Measurements from ENCODE around the gene SRM.
"Not testable (repeated sequence)": the region's sequence is repeated elsewhere in the genome, so short reads cannot be mapped to it uniquely, and the experiment has no call there.

The SRM gene

DNA sequence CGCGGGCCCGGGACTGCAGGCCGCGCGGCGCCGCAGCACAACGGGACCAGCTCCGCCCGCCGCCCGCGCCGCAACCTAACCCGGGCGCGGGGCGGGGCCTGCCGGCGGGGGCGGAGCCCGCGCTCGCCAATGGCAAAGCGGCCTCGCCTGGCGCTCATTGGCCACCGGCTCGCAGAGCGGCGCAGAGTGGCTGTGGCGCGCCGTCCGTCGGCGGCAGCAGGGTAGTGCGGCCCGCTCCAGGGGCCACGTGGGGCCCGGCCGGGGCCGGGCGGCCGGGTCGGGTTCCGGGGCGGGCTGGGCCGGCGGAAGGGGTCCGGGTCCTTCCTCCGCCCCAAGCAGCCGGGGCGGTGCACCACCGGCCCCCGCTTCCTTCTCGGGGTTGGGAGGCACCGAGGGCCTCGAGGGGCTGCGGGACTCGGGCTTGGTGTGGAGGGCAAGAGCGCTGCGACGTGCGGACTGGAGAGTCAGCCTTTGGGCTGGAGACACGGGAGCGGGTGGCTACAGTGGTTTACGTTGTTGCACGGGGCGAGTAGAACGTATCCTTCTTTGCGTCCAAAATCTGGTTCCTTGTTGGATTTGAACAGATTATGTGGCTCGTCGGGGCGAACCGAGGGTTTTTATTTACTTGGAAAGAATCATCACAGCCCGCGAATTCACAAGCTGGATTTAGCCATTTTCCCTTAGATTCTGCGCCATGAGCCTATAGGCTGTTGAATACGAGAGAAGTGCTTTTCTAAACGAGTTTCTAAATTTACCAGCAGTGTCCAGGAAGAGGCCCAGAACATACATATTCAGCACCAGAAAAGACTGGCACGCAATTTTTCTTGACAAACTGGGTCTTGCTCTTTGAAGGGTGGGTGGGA lies at the start of gene SRM:
Gene SRM, minus strand, starts transcription at position 51 of the 863 bp plus-strand sequence. CDS start 75 bp downstream, outside the sequence.
- DNase-seq (ENCODE audit: low read depth in 2 of 3, low spot score in 2 of 3): peak; percentile 52 to 91 (median 75)

DNA sequence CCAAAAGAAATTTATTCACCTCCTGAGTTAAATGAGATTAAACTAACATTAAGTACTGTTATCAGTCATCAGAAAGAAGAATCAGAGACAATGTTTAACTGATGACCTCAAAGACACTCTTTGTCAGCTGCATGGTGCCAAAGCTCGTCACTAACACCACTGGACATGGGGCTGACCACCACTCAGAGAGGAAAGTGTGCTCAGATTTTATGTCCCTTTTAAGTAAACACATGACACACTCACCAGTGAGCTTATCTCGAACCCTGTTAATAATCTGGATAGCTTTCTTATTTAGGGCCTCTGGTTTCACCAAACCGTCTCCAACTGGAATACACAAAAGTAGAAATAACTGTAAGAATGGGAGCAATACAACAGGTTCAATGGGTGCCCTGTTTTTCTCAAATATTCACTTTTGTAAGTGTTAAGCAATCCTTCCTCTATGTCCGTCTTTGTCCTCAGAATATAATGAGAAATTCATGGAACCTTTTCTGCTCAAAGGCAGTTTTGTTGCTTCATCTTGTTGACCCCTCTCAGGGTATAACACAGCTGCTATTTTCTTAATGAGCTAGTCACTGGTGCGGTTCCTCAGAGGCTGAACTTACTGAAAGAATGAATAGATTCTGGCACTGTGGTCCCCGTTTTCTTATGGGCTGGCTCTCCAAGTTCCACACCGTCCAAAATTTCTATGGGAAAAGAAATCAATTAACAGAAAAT lies 49.4 kb upstream of the SRM start:
- no peak for DNase-seq (ENCODE audit: low read depth in 2 of 3, low spot score in 2 of 3)

DNA sequence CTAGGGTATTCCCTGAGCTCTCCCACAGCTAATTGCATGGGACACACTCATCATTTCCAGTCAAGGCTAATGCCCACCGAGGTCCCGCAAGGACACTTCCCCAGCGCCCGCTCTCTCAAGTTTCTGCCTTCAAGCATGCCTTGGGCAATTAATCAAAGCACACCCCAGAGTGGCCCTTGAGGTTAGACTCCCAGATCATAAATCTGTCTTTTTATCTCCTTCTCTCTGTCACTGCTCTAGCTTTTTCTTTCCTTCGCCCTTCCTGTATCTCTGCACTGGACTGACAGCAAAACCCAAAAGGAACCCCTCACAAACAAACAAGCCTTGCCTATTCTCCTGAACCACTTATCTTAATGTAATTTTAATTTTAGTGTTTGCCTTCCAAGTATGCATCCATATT lies 47.8 kb upstream of the SRM start:
- DNase-seq (ENCODE audit: low read depth in 2 of 3, low spot score in 2 of 3): no peak

DNA sequence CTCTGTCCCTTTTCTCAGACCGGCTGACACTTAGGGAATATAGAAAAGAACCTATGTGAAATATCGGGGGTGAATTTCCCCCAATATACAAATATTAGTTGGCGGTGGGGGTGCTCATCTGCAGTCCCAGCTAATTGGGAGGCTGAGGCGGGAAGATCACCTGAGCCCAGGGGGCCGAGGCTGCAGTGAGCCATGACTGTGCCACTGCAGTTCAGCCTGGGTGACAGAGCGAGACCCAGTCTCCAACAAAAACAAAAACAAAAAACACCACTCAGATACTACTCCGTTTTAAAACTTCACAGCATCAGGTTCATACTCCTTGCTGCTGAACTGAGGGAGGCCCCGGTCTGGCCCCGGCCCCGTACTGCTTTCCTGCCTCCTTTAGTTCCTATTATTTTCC lies 45.8 kb upstream of the SRM start:
- DNase-seq (ENCODE audit: low read depth in 2 of 3, low spot score in 2 of 3): no peak

DNA sequence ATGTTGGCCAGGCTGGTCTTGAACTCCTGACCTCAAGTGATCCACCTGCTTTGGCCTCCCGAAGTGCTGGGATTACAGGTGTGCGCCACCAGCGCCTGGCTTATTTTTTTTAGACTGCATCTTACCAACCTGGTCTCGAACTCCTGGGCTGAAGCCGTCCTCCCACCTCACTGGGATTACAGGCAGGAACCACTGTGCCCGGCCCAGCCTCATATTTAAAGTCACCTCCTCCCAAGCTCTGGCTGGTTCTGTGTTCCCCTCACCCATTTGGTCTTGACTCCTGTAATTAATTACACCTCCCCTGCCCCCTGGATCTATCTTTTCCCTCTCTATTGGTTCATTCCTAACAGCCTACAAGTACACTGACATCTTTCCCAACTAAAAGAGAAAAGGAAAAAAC lies 41.5 kb upstream of the SRM start:
- no peak for DNase-seq (ENCODE audit: low read depth in 2 of 3, low spot score in 2 of 3)

DNA sequence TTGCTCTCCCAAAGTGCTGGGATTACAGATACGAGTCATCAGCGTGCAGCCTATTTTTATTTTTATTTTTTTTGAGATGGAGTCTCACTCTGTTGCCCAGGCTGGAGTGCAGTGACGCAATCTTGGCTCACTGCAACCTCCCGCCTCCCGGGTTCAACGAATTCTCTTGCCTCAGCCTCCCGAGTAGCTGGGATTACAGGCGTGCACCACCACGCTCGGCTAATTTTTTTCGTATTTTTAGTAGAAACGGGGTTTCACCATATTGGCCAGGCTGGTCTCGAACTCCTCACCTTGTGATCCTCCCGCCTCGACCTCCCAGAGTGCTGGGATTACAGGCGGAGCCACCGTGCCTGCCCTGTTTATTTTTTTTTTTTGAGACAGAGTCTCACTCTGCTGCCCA lies 41.0 kb upstream of the SRM start:
- DNase-seq (ENCODE audit: low read depth in 2 of 3, low spot score in 2 of 3): not testable (repeated sequence)

DNA sequence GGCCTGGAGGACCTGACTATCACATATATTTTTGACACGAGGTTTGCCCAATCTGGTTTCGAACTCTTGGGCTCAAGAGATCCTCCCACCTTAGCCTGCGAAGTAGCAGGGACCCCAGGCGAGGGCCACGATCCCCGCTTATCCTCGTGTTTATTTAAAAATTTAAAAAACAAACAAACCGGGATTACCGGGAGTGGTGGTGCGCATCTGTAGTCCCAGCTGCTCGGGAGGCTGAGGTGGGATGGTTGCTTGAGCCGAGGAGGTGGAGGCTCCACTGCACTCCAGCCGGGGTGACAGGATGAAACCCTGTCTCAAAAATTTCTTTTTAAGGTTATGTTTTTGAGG lies 40.3 kb upstream of the SRM start:
- no peak for DNase-seq (ENCODE audit: low read depth in 2 of 3, low spot score in 2 of 3)

DNA sequence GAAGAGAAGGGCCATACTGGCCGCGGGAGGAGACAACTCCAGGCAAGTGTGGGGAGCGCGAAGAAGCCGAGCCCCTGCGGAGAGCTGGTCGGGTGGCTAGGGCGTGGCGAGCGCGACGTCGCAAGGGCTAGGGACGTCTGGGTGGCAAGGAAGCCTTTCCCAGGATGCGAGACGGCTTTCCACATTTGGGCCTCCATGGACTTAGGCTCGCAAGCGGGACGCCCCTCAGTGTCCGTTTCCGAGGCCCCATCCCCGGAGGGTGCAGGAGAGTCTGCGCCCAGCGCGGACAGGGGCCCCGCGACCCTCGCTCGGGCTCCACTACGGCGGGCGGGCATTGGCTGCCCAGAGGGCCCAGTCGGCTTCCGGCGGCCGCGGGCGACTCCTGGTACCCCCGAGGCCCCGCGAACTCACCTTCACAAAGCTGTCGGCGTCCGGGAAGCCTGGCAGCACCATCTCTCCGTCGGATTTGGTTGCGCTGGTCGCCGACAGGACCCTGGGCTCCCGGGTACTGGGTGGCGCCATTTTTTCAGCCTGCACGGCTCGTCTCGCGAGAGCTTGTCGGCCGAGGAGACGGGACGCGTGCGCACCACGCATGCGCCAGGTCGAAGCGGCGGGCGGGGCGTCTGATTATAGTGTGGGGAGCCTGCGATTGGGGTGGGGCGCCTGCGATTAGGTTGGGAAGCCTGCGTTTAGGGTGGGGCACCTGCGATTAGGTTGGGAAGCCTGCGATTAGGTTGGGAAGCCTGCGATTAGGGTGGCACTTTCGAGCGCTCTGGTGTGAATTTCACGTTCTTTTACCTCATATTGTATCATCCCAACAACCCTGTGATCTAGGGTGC lies 39.7 kb upstream of the SRM start, which contains the start of gene EXOSC10:
Gene EXOSC10, minus strand, starts transcription at position 560 of the 839 bp plus-strand sequence. Its CDS starts 38 bp downstream, at position 522.
- DNase-seq (ENCODE audit: low read depth in 2 of 3, low spot score in 2 of 3): peak; percentile 91 to 96 (median 91)

DNA sequence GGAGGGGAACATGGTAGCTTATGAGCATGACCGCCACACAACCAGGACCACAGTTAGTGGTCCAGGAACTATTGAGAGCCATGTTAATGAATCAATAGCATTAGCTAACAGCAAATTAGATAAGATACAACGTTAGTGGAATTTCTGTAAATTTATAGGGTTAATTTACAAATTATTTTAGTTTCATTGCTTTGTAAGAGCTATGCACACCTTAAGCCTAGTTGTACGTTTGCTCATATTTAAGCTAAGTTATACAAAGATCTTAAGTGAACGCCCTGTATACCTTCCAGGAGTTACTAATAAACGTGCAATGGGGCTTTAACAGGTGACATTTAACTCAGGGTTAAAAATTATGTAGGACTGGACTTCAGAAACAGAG lies 39.1 kb upstream of the SRM start:
- DNase-seq (ENCODE audit: low read depth in 2 of 3, low spot score in 2 of 3): no peak

DNA sequence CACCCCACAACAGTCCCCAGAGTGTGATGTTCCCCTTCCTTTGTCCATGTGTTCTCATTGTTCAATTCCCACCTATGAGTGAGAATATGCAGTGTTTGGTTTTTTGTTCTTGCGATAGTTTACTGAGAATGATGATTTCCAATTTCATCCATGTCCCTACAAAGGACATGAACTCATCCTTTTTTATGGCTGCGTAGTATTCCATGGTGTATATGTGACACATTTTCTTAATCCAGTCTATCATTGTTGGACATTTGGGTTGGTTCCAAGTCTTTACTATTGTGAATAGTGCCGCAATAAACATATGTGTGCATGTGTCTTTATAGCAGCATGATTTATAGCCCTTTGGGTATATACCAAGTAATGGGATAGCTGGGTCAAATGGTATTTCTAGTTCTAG lies 24.0 kb upstream of the SRM start:
- not testable (repeated sequence) for DNase-seq (ENCODE audit: low read depth in 2 of 3, low spot score in 2 of 3)

DNA sequence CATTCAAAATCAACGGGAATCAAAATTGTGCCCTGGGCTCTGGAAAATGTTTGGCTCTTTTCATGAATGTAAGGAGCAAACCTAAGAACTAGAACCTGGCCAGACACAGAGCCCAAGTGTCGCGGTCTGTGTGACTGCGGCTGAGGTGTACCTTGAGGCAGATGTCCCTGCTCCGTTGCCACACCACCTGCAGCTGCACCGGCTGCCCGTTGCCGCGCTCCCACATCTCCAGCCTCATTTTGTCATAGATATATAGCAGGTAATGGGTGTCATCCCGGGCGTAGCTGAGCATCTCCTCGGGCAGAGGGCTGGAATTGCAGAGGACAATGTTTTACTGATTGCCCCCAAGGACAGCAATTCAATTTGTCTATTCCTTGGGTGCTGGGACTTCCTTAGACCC lies 21.1 kb upstream of the SRM start:
- no peak for DNase-seq (ENCODE audit: low read depth in 2 of 3, low spot score in 2 of 3)

DNA sequence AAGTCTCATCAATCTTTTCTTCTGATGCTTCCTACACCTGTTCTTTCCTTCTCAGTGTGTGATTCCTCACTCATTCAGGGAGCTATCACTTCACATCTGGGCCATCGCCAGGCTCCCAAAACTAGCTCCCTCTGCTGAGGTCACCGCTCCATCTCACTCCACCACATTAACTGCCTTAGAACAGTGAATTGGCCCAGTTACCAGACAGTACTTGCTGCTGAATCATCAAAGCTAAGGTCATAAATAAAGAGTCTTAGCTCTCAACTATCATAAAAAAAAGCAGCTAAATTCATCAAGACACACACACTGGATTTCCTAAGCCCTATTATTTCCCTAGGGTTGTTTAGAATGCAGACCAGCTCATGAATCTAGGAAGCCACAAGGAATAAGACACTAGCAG lies 18.8 kb upstream of the SRM start:
- DNase-seq (ENCODE audit: low read depth in 2 of 3, low spot score in 2 of 3): no peak

DNA sequence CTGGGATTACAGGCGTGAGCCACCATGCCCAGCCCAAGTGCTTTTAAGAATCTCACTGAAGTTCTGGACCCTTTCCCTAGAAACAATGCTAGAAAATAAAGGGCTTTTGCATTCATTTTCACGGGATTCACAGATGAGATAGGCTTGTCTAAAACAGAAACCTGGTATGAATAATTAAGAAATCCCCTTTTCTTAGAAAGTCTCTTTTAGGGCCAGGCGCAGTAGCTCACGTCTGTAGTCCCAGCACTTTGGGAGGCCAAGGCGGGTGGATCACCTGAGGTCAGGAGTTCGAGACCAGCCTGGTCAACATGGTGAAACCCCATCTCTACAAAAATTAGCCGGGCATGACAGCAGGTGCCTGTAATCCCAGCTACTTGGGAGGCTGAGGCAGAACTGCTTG lies 13.6 kb upstream of the SRM start:
- not testable (repeated sequence) for DNase-seq (ENCODE audit: low read depth in 2 of 3, low spot score in 2 of 3)

DNA sequence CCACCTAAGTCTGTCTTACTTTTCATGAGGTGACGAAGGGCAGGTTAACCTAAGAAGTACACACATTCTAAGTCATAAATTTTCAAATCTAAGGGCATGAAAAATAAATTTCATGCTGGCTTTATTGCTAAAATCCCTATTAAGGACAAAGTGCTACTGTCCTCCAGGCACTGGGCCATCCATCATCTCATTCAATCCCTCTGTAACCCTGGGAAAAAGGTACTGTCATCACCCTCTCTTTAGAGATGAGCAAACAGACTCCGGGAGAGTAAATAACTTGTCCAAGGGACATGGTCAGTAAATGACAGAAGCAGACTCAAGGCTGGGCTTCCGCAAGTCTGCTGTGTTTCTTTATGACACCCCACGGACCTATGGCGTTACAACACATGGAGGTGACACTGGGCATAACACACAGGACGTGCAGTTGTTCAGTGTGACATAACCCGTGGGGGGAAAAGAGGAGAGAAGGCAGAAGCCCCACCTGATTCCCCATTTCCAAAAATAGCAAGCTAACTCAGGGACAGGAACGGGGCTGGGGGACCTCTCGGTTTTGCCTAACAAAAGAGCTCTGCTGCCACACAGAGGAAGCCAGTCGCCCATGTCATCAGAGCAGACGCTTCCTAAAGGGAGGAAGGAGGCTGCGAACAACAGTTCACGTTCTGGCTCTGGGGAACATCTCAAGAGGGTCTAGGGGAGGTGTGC lies 12.5 kb upstream of the SRM start:
- no peak for DNase-seq (ENCODE audit: low read depth in 2 of 3, low spot score in 2 of 3)

DNA sequence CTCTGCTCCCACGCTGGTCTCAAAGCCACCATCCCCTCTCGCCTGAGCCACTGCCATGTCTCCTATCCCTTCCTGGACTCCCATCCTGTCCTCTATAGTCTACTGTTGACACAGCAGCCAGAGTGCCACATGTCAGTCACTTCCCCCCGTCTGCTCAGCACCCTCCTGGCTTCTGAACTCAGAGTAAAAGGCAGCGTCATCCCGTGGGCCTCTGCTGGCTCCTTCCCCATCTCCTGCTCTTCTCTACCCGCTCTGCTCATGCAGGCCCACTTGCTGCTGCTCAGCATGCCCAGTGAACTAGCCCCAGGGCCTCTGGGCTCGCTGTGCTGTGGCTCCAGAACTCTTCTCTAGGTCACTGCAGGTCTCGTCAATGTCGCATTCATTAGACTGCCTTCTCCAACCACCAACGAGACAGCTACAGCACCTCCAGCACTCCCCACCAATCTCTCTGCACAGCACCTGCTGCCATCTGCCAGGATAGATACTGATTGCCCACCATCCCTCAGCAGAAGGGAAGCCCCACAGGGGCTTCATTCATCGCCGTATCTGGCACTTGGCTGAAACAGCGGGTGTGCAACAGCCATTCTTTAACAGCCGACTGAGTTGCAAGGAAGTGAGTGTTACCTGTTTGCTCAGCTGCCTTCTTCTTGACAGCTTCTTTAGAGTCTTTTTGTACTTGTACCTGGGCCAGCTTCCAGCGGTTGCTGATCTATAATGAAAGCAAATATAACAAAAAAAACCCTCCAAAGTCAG lies 11.8 kb upstream of the SRM start:
- no peak for DNase-seq (ENCODE audit: low read depth in 2 of 3, low spot score in 2 of 3)

DNA sequence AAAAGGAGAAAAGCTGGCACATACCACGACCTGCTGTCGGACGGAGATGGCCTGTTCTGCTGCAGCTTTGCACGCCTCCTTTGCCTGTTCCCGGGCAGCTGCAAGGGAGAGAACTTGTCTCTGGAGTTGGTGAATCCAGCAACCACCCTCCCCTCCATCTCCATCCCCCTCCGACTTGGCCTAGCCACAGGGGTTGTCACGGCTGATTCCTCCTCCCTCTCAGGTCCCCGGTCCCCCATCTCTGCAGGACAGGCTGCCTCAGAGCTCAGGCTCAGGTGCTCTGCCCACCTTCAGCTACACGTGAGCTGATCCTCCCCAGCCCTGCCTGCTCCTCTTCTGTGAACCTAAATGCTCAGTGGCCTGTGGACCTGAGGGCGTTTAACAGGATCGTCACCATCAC lies 11.1 kb upstream of the SRM start:
- DNase-seq (ENCODE audit: low read depth in 2 of 3, low spot score in 2 of 3): no peak

DNA sequence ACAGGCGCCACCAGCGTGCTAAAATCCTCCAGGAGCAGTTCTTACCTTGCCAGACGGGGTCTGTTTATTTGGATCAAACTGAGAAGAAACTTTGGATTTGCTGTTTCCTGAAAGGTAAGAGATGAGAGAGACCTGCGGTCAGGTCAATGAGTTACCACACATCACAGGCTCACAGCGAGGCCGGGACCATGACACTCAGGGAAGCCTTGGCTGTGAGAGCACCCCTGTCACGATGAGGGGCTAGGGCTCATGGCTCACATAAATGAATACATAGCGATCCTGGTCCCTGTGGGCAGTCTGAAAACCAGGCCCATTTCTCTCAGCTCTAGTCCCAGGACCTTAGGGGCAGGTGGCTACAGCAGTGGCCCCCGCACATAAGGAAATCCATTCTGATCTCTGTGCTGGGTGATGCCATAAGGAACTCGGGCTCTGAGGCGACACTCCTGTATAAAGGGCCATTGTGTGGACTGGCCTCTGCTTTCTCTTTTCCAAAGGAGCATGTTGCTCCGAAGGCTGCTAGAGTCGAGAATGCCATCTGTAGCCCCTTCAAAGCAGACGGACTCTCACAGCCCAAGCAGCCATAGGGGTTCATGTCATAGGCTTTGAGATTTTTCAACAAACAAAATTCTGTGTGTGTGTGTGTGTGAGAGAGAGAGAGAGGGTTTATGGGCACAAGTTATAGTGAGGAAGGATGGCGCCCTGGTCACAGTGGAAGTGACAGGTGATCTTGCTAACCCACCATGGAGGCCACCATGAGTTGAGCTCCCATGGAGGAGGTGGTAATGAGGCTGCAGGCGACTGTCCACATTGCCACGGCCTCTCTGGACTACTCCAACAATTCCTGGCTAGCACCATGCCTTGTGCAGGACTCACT lies 9.0 kb upstream of the SRM start:
- DNase-seq (ENCODE audit: low read depth in 2 of 3, low spot score in 2 of 3): no peak

DNA sequence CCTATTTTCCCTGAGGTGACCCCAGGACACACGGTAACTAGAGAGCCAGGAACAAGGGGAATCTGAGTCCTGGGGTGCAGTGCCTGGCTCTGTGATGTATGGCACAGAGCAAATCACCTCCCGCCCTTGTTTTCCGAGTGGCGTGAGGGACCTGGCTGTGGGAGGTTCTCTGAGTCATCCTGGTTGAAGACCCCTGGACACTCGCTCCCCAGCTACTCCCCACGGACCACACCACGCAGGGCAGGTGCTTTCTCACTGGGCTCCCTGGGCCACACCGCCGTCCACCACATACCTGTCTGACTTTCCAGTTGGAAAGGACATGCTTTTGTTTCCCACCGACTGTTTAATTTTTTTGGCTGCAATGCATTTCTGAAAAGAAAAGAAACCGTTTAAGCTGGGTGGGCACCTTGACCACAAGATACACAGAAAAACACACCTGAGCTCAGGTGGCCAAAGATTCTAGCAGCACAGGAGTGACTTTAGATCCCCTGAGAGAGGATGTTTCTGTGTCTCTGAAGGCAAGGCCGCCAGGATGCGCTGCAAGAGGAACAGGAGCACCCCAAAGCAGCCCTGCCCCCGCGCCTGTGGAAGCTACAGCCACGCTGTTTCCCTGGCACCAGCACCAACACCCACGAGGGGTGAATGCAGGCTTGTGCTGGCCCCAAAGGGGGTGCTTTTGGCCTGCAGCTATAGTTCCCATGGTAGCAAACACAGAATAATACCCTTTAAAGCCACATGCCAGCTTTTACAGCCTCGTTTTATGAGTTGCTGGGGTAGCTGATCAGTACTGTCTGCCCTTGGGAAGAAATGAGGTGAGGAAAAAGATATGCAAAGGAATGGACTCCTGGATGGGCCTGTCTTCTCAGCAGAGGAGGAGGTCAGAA lies 8.1 kb upstream of the SRM start:
- DNase-seq (ENCODE audit: low read depth in 2 of 3, low spot score in 2 of 3): no peak

Data from activated CD8-positive, alpha-beta memory T cell treated with anti-CD3 and anti-CD28 coated beads for 48 hours (primary cell).